Inflammatory macrophage (primary cell): ENCODE measurements around the gene BAG2.

Experiments
- DNase-seq, 2 donors: peaks; one replicate each; pipeline ENCODE4 v3.0.0-alpha.2; 2020 to 2022
- total RNA-seq, 18 experiments: gene quantifications; one replicate each; lab custom pipeline; 2026; ENCODE audit warnings: mixed read lengths in 6 of 18, inconsistent platforms in 2 of 18; lab: John Stamatoyannopoulos, UW

The BAG2 gene
- 1.5 to 12.6 (median 6.2) reads per million in 18 experiments for total RNA-seq

GRCh38 chr6:57172136-57173055, at the start of gene BAG2:
BAG2 (plus strand) TSS chr6:57172326; CDS start chr6:57172698, 372 bp downstream.
- DNase-seq: peak; percentile 83 to 91

- DNase-seq: no peak
These were observed 49.0 kb upstream of the BAG2 start for GRCh38 chr6:57123111-57123510.

DNA sequence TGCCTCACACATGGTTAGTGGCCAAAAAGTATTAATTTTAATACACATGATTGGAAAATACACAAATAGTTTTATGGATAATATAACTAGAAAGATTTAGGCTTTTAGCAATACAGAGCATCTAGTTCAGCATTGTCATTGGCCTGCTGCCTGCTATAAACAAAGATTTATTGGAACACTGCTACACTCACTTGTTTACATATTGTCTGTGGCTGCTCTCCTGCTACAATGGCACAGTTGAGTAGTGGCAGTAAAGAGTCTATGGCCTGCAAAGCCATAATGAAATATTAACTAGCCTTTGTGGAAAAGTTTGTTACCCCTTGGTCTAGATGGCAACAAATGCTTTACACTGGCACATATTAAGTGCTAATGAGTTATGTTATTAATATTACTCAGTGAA, 44.4 kb upstream of the BAG2 start:
- DNase-seq: no peak

DNA sequence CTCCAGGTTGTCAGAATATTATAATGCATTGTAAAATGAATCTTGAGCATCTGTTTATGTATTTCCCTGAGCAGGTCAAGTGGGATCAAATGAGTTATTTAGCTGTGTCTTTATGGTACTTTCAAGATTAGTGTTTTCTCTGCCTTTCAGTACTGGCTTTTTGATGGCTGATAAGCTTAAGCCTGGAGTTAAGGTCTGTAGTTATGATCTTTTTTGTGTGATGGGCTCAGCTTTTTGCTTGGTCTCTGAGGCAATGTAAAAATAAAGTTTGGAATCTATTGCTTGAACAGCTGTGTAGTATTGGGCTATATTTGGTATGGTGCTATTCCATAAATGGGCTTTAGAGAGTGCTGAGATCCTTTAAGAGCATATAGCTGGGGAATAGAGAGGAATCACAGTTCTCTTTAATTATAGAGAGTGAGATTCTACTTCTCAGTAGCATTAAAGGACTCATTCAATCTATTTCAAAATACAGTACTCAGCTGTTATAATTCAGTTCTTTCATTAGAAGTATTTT, 41.4 kb upstream of the BAG2 start:
- DNase-seq: no peak

GRCh38 chr6:57134954-57135353, 37.2 kb upstream of the BAG2 start:
- DNase-seq: no peak

DNA sequence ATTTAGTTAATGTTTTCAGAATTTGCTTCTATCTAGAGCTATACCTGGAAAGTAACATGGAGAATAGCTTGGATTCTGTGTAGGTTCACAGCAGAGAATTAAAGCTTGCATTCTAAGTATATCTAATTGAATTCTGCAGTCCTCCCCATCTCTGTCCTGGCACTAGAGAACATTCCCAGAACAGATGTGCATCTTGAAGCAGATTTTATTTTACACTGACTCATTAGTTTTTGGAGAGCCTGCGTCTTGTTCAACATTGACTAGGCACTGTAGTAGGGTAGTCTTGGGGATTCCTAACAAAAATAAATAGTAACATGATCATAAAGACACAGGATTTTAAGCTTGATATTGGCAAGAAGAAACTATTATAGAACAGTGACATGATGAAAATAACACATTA, 36.2 kb upstream of the BAG2 start:
- DNase-seq: no peak

GRCh38 chr6:57137350-57137749, 34.8 kb upstream of the BAG2 start:
- no peak for DNase-seq

- no peak for DNase-seq
These were observed 34.1 kb upstream of the BAG2 start for GRCh38 chr6:57138026-57138425.

DNA sequence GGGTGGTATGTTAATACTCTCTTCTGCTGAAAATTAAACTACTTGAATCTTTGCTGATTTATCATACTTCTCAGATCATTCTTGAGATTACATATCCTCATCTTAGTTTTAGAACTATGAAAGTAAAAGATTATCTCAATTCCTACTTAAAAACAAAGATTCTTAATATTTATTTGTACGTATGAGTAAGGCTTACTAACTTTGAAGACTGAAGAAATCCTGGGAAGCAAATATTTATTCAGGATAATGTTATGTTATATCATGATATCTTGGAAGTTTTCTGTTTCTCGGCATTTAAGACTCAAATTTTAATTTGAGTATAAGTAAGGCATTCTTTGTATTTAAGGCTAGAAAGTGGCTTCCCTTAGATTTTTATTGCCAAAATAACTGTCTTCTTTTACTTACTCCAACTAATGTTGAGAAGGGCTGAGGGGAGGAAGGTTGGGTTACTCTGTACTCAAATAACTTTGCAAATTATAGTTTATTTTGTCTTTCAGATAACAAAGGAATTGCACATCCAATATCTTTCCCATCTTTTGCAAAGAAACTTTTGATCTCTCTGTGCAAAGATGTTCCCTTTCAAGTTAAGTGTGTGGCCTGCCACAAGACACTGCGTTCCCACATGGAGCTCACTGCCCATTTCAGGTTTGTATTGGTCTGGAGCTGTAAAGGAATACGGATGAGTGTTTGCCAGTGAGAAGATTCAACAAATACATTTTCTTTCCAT, 30.5 kb upstream of the BAG2 start:
- DNase-seq: no peak

- DNase-seq: no peak
These were observed 30.0 kb upstream of the BAG2 start for GRCh38 chr6:57142178-57142525.

GRCh38 chr6:57143690-57144089, 28.4 kb upstream of the BAG2 start:
- DNase-seq: no peak

GRCh38 chr6:57147401-57147800, 24.7 kb upstream of the BAG2 start:
- DNase-seq: no peak

DNA sequence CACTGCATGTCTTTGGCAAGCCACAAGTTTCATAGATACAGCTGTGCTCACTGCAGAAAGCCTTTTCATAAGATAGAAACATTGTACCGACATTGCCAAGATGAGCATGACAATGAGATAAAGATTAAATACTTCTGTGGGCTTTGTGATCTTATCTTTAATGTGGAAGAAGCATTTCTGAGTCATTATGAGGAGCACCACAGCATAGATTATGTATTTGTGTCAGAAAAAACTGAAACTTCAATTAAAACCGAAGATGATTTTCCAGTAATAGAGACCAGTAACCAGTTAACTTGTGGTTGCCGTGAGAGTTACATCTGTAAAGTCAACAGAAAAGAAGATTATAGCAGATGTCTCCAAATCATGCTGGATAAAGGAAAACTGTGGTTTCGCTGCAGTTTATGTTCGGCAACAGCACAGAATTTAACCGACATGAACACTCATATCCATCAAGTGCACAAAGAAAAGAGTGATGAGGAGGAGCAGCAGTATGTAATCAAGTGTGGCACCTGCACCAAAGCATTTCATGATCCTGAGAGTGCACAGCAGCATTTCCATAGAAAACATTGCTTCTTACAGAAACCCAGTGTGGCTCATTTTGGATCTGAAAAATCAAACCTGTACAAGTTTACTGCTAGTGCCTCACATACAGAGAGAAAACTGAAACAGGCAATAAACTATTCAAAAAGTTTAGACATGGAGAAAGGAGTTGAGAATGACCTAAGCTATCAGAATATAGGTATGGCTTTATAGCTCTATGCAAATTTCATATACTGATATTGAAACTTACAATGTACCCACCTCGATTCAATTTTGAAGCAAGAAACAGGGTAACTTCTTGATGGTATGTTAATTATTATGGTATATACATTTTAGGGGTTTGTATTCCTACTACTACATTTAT, 23.9 kb upstream of the BAG2 start:
- no peak for DNase-seq

DNA sequence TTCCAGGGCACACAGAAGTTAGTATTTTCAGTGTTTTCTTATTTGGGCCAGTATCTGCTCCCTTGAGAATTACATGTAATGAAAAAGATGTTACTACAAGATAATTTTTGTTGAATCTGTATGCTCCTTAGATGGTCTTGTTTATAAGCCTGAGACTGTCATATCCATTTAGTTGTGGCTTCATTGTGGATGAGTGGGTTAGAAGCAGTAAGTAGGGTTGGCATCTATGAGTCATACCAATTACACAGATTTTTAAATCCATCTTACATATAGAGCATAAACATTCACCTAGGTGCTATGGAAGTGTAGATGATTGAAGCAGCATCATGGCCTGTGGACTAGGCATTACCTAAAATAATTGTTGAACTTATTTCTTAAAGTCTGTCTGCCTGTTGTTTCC, 13.5 kb upstream of the BAG2 start:
- no peak for DNase-seq

GRCh38 chr6:57159127-57159526, 13.0 kb upstream of the BAG2 start:
- DNase-seq: no peak

DNA sequence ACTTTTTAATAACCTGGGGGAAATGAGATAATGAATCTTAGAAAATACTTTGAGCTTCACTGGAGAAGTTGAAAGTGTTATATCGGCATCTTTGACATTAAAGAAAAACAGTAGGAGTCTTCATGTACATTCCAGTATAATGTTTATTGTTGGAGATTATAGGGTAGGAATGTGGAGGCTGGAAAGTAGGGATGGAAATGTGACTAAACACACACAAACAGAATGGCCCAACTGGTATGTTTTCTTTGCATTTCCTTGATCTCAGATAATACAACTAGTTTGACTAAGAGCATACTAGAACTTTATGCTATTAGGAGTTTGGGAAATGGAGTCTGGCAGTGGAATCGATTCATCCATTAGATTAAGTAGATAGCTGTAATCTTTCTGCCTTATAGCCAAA, 10.1 kb upstream of the BAG2 start:
- DNase-seq: no peak

GRCh38 chr6:57162516-57162915, 9.6 kb upstream of the BAG2 start:
- no peak for DNase-seq

DNA sequence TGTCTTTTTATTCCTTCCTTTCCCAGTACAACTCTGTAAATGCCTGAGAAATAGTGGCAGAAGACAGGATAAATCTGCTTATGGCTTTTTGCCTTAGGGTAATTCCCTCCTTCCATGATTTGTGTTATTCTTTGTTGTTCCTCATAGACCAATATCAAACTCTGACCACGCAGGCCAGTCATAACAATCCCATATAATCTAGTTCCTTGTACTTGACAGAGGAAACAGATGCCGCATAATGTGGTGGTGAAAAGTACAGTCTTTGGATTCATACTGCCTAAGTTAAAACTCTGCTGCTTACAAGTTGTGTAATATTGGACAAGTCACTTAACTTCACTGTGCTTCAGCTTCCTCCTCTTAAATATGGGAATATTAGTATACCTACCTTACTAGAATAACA, 8.2 kb upstream of the BAG2 start:
- no peak for DNase-seq

- DNase-seq: no peak
These were observed 7.0 kb upstream of the BAG2 start for GRCh38 chr6:57165080-57165479.

GRCh38 chr6:57173056-57173885, 1.1 kb downstream of the BAG2 start:
- DNase-seq: peak in 1 of 2 donors; percentile 14

DNA sequence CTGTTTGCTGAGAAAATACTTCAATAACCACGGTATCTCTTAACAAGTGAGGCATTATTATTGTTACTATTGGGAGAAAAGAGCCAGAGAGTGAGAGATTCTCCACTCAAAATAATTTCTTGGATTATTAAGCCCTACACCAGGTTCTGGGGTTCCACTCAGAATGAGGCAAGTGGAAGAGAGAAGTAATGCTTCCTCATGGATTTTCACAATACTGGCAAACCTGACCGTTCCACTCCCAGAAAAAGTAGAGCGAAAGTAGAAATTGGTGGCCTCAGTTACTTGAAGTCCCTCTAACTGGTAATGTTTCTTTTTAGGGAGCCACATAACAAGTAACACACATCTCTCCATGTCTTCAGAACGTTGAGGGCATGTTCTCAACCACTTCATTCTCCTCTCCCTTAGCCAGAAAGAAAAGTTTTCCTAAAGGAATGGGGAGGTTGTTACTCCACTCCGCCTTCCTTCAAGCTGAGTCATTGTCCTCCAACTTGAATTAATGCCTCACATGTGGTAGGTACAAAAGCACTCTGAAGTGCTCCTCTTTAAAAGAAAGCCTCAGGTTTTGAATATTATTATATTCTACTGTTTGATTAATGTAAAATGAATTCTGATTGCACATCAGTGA, 1.9 kb downstream of the BAG2 start:
- DNase-seq: peak in 1 of 2 donors; percentile 4
